PFSK-1 (cell line): Measurements from ENCODE around the gene KLHL5.

ENCODE experiments used
- FOXP2 ChIP-seq: optimal IDR thresholded peaks from 2 replicates; pipeline ENCODE3; 2011; ENCODE audit warnings: borderline replicate concordance, control low read depth, inconsistent platforms; ENCODE audit not compliant: insufficient read depth; ENCODE audit errors: extremely low read length, extremely low read depth
- POLR2AphosphoS5 ChIP-seq: IDR thresholded peaks from 2 replicates; pipeline ENCODE4 v1.6.1; 2012; ENCODE audit warnings: low read depth, mild to moderate bottlenecking, control low read depth, low read length, moderate library complexity
- REST ChIP-seq, 2 experiments: IDR thresholded peaks; 2 replicates each; pipeline versions ENCODE4 v1.6.1 to v1.8.0; 2011 to 2012; ENCODE audit warnings: low read depth in 2 of 2, low read length in 2 of 2, control low read depth in 1 of 2, inconsistent platforms in 1 of 2, mild to moderate bottlenecking in 1 of 2, moderate library complexity in 1 of 2; ENCODE audit not compliant: insufficient read depth in 1 of 2
- SIN3A ChIP-seq: IDR thresholded peaks from 2 replicates; pipeline ENCODE4 v1.6.1; 2012; ENCODE audit warnings: mild to moderate bottlenecking, low read length, moderate library complexity, borderline replicate concordance; ENCODE audit not compliant: insufficient read depth
- TAF1 ChIP-seq: IDR thresholded peaks from 2 replicates; pipeline ENCODE4 v1.6.1; 2012; ENCODE audit warnings: low read length, control low read depth, borderline replicate concordance; ENCODE audit not compliant: insufficient read depth

GRCh38 chr4:39146211-39146610 is 84.2 kb downstream of the KLHL5 start:
- TF ChIP-seq FOXP2 (no peak), REST (IDR thresholded peaks at IDR 0.05; ENCODE audit: insufficient read depth in 1 of 2, low read depth in 2 of 2, low read length in 2 of 2) (no peak), TAF1 (no peak), POLR2AphosphoS5 (no peak), SIN3A (no peak)
